Trophoblast cell (in vitro differentiated cells and primary cell): Measurements from ENCODE around the gene SPIN4.
A peak's percentile ranks its signal among the peaks of the same experiment; 100 is the strongest.

Experiments
- DNase-seq, 2 donors: peaks; one replicate each; pipeline ENCODE4 v3.0.0-alpha.2; 2016
- H2AFZ ChIP-seq: 2 replicates; pipeline ENCODE4 v1.6.1; 2013; ENCODE audit warnings: low read length, moderate library complexity, mild to moderate bottlenecking; ENCODE audit not compliant: insufficient read depth, poor library complexity
- H2AK5ac ChIP-seq: 2 replicates; pipeline ENCODE4 v1.6.1; 2013; ENCODE audit warnings: mild to moderate bottlenecking, low read length
- H2BK120ac ChIP-seq: 2 replicates; pipeline ENCODE4 v1.6.1; 2013; ENCODE audit warnings: low read length, mild to moderate bottlenecking, moderate library complexity; ENCODE audit not compliant: insufficient read depth, poor library complexity
- H2BK12ac ChIP-seq: 2 replicates; pipeline ENCODE4 v1.6.1; 2013; ENCODE audit warnings: mild to moderate bottlenecking, low read length, moderate library complexity
- H2BK5ac ChIP-seq: 2 replicates; pipeline ENCODE4 v1.6.1; 2013; ENCODE audit warnings: low read length, low read depth, moderate library complexity, mild to moderate bottlenecking; ENCODE audit not compliant: poor library complexity
- H3K14ac ChIP-seq: 2 replicates; pipeline ENCODE4 v1.6.1; 2013; ENCODE audit warnings: mild to moderate bottlenecking, low read length
- H3K18ac ChIP-seq: 2 replicates; pipeline ENCODE4 v1.6.1; 2013; ENCODE audit warnings: mild to moderate bottlenecking, low read length
- H3K23ac ChIP-seq: 2 replicates; pipeline ENCODE4 v1.6.1; 2013; ENCODE audit warnings: low read length
- H3K27ac ChIP-seq: 2 replicates; pipeline ENCODE4 v1.5.1; 2013; ENCODE audit warnings: low read depth, mild to moderate bottlenecking, inconsistent platforms, low read length, moderate library complexity
- H3K27me3 ChIP-seq: 2 replicates; pipeline ENCODE4 v1.6.1; 2013; ENCODE audit warnings: inconsistent platforms, mild to moderate bottlenecking, low read length, moderate library complexity; ENCODE audit not compliant: insufficient read depth
- H3K36me3 ChIP-seq, 2 experiments: 1 replicate in 1 of 2; 2 replicates in 1 of 2; pipeline ENCODE4 v1.6.1; 2013; ENCODE audit warnings: low read length in 2 of 2, mild to moderate bottlenecking in 2 of 2, moderate library complexity in 1 of 2; ENCODE audit not compliant: insufficient read depth in 2 of 2, control insufficient read depth in 1 of 2
- H3K4ac ChIP-seq: 2 replicates; pipeline ENCODE4 v1.6.1; 2013; ENCODE audit warnings: low read depth, mild to moderate bottlenecking, low read length, moderate library complexity
- H3K4me1 ChIP-seq, 2 experiments: 1 replicate in 1 of 2; 2 replicates in 1 of 2; pipeline ENCODE4 v1.6.1; 2013; ENCODE audit warnings: low read length in 2 of 2, mild to moderate bottlenecking in 2 of 2, moderate library complexity in 1 of 2; ENCODE audit not compliant: insufficient read depth in 2 of 2, control insufficient read depth in 1 of 2
- H3K4me2 ChIP-seq: 2 replicates; pipeline ENCODE4 v1.6.1; 2013; ENCODE audit warnings: inconsistent platforms, mild to moderate bottlenecking, low read length, moderate library complexity
- H3K4me3 ChIP-seq: 2 replicates; pipeline ENCODE4 v1.5.1; 2013; ENCODE audit warnings: mild to moderate bottlenecking, low read depth, low read length, inconsistent platforms
- H3K79me1 ChIP-seq: one replicate; pipeline ENCODE4 v1.6.1; 2013; ENCODE audit warnings: low read length
- H3K79me2 ChIP-seq: 2 replicates; pipeline ENCODE4 v1.6.1; 2013; ENCODE audit warnings: low read length, mild to moderate bottlenecking; ENCODE audit not compliant: control insufficient read depth, insufficient read depth, poor library complexity
- H3K9ac ChIP-seq: 2 replicates; pipeline ENCODE4 v1.6.1; 2013; ENCODE audit warnings: mild to moderate bottlenecking, low read length
- H3K9me3 ChIP-seq: 2 replicates; pipeline ENCODE4 v1.6.1; 2013; ENCODE audit warnings: low read depth, mild to moderate bottlenecking, control low read depth, inconsistent platforms, low read length; ENCODE audit not compliant: insufficient read depth
- H4K12ac ChIP-seq: 2 replicates; pipeline ENCODE4 v1.6.1; 2013; ENCODE audit warnings: low read depth, mild to moderate bottlenecking, low read length, moderate library complexity
- H4K8ac ChIP-seq: 2 replicates; pipeline ENCODE4 v1.6.1; 2013; ENCODE audit warnings: low read depth, mild to moderate bottlenecking, low read length, moderate library complexity
- H4K91ac ChIP-seq: one replicate; pipeline ENCODE4 v1.6.1; 2013; ENCODE audit warnings: low read depth, mild to moderate bottlenecking, low read length, moderate library complexity
- WGBS: extraction: QIAGEN DNeasy Blood & Tissue Kit; methylation state at CpG from one replicate; pipeline ENCODE4 v1.1.7; 2013; ENCODE audit warnings: missing lambda C conversion rate; ENCODE audit not compliant: insufficient read length, insufficient coverage; ENCODE audit errors: extremely low coverage; 5-methylcytosine and 5-hydroxymethylcytosine counted together

The SPIN4 gene

GRCh38 chrX:63361494-63361893 is 10.4 kb upstream of the SPIN4 start:
- no peaks in the 10 kb centered on the region for H3K79me2 ChIP-seq
- peaks cover 2% of the 10 kb centered on the region for H3K9me3 ChIP-seq
- no peaks in the 10 kb centered on the region for H3K4me1 ChIP-seq
- H2BK120ac ChIP-seq, result no peak overlapping the region
- H3K4me3 ChIP-seq, result no peak overlapping the region
- no peak overlapping the region for H2AFZ ChIP-seq
- no peaks in the 10 kb centered on the region for H3K36me3 ChIP-seq
- no peak overlapping the region for H3K14ac ChIP-seq
- H3K27ac ChIP-seq, result no peak overlapping the region
- no peak overlapping the region for H2AK5ac ChIP-seq
- no peak overlapping the region for H3K4me2 ChIP-seq
- H3K9ac ChIP-seq, result no peak overlapping the region
- no CpG with 5 or more reads among the region's 2 CpGs for WGBS
- no peak overlapping the region for H2BK5ac ChIP-seq
- H3K23ac ChIP-seq, result no peak overlapping the region
- no peaks in the 10 kb centered on the region for H3K27me3 ChIP-seq
- no peak overlapping the region for H3K4ac ChIP-seq
- no peak overlapping the region for H4K8ac ChIP-seq
- H3K18ac ChIP-seq, result no peak overlapping the region
- no peaks in the 10 kb centered on the region for H3K79me1 ChIP-seq
- DNase-seq, result no peak
- no peak overlapping the region for H4K12ac ChIP-seq
- H4K91ac ChIP-seq, result no peak overlapping the region
- no peak overlapping the region for H2BK12ac ChIP-seq

GRCh38 chrX:63354484-63354883 is 3.4 kb upstream of the SPIN4 start:
- Histone ChIP-seq H3K79me2 (peaks cover 8% of the 10 kb centered on the region), H3K4ac (no peak overlapping the region), H2AFZ (no peak overlapping the region), H4K12ac (no peak overlapping the region), H3K23ac (no peak overlapping the region), H3K27ac (no peak overlapping the region), H3K9me3 (no peaks in the 10 kb centered on the region), H3K14ac (no peak overlapping the region), H4K91ac (no peak overlapping the region), H4K8ac (no peak overlapping the region), H3K27me3 (no peaks in the 10 kb centered on the region), H3K4me2 (no peak overlapping the region), H2BK120ac (no peak overlapping the region), H2BK12ac (no peak overlapping the region), H3K18ac (no peak overlapping the region), H3K36me3 (no peaks in the 10 kb centered on the region), H2BK5ac (no peak overlapping the region), H3K79me1 (peaks cover 7% of the 10 kb centered on the region), H3K4me3 (no peak overlapping the region), H3K9ac (no peak overlapping the region), H3K4me1 (peaks cover 0 to 2% of the 10 kb centered on the region in 2 experiments), H2AK5ac (no peak overlapping the region)
- DNase-seq, result no peak

- Histone ChIP-seq H3K4me3 (peak overlapping the region; percentile 81), H2BK120ac (no peak overlapping the region), H3K27me3 (no peaks in the 10 kb centered on the region), H3K4me2 (peak overlapping the region; percentile 61), H4K8ac (no peak overlapping the region), H2AK5ac (no peak overlapping the region), H4K12ac (no peak overlapping the region), H3K9ac (no peak overlapping the region), H3K9me3 (no peaks in the 10 kb centered on the region), H2BK12ac (peak overlapping the region; percentile 11), H3K4me1 (peaks cover 0 to 2% of the 10 kb centered on the region in 2 experiments), H3K23ac (no peak overlapping the region), H3K36me3 (no peaks in the 10 kb centered on the region), H3K14ac (peak overlapping the region; percentile 51), H3K79me1 (peaks cover 7% of the 10 kb centered on the region), H3K79me2 (peaks cover 8% of the 10 kb centered on the region), H3K4ac (peak overlapping the region; percentile 75), H3K18ac (peak overlapping the region; percentile 92), H2BK5ac (peak overlapping the region; percentile 68), H4K91ac (peak overlapping the region; percentile 95), H3K27ac (peak overlapping the region; percentile 86), H2AFZ (no peak overlapping the region)
- peak; percentile 20 to 50 for DNase-seq
- WGBS, result no CpG with 5 or more reads among the region's 20 CpGs
Measured at GRCh38 chrX:63350465-63350877, 661 bp downstream of the SPIN4 start.

GRCh38 chrX:63349307-63349706 is 1.8 kb downstream of the SPIN4 start:
- Histone ChIP-seq H4K12ac (no peak overlapping the region), H4K91ac (no peak overlapping the region)
- WGBS, result no CpG with 5 or more reads among the region's 3 CpGs

More at GRCh38 chrX:63349307-63349706, 1.8 kb downstream of the SPIN4 start:
- H3K4ac ChIP-seq, result no peak overlapping the region
- no peak overlapping the region for H3K9ac ChIP-seq
- peaks cover 7% of the 10 kb centered on the region for H3K79me1 ChIP-seq
- no peak overlapping the region for H3K23ac ChIP-seq
- no peak overlapping the region for H3K4me3 ChIP-seq
- no peak overlapping the region for H4K8ac ChIP-seq
- H3K79me2 ChIP-seq, result peaks cover 8% of the 10 kb centered on the region
- no peak overlapping the region for H2AK5ac ChIP-seq
- H3K27me3 ChIP-seq, result no peaks in the 10 kb centered on the region
- no peaks in the 10 kb centered on the region for H3K36me3 ChIP-seq
- H3K18ac ChIP-seq, result no peak overlapping the region
- H3K9me3 ChIP-seq, result no peaks in the 10 kb centered on the region
- H3K4me2 ChIP-seq, result peak overlapping the region; percentile 61
- H3K14ac ChIP-seq, result no peak overlapping the region
- H2AFZ ChIP-seq, result no peak overlapping the region
- H2BK5ac ChIP-seq, result no peak overlapping the region
- no peak for DNase-seq
- H3K27ac ChIP-seq, result no peak overlapping the region
- H2BK12ac ChIP-seq, result no peak overlapping the region
- H3K4me1 ChIP-seq, result no peaks in the 10 kb centered on the region
- H2BK120ac ChIP-seq, result no peak overlapping the region
